Upper lobe of right lung (tissue), 1 donor: Measurements from ENCODE around the gene HINT3. TPM values are rescaled to one million over a fixed set of nuclear protein-coding genes. Genes with fewer than 3 reads are reported as not detected.

Source experiments
- ATAC-seq: fragments of 200-7000 bp; cut with Tn5 transposase; one replicate; pipeline ENCODE4 v1.9.1; 2020; ENCODE audit warnings: mild to moderate bottlenecking, moderate library complexity
- DNase-seq: peaks from one replicate; pipeline ENCODE4 v3.0.0-alpha.2; 2020
- H3K27ac ChIP-seq: fragments of 200-600 bp; one replicate; pipeline ENCODE4 v1.8.0; 2022
- H3K27me3 ChIP-seq: fragments of 200-600 bp; one replicate; pipeline ENCODE4 v1.8.0; 2022; ENCODE audit warnings: mild to moderate bottlenecking
- H3K36me3 ChIP-seq: fragments of 200-600 bp; one replicate; pipeline ENCODE4 v1.8.0; 2022
- H3K4me1 ChIP-seq: fragments of 200-600 bp; one replicate; pipeline ENCODE4 v1.8.0; 2022
- H3K4me3 ChIP-seq: fragments of 200-600 bp; one replicate; pipeline ENCODE4 v1.8.0; 2022; ENCODE audit warnings: mild to moderate bottlenecking
- H3K9me3 ChIP-seq: fragments of 200-600 bp; one replicate; pipeline ENCODE4 v1.8.0; 2022
- intact Hi-C: fragments of 100-400 bp; cut with DNase I; formaldehyde crosslinking; loops from one replicate; pipeline ENCODE4 v1.11.0; 2022
- total RNA-seq: library from RNA; stranded (reverse); fragmentation: NEBNext Ultra II Directional; extraction: Animal tissue kit (Norgen Biotek cat#: 25700); gene quantifications from one replicate; pipeline ENCODE4 v1.2.1, GENCODE V29; 2021
- TF ChIP-seq, protein P1 (sequence below): fragments of 200-600 bp; IDR thresholded peaks from one replicate; pipeline ENCODE4 v1.8.0; 2022; ENCODE audit warnings: antibody characterized with exemption
- donor health status: DM: no; HTN: yes; CAD: no; lungs with severe emphysema.

The HINT3 gene
- total RNA-seq, 1 donor from 2014 or later, result 27.9 TPM

DNA sequence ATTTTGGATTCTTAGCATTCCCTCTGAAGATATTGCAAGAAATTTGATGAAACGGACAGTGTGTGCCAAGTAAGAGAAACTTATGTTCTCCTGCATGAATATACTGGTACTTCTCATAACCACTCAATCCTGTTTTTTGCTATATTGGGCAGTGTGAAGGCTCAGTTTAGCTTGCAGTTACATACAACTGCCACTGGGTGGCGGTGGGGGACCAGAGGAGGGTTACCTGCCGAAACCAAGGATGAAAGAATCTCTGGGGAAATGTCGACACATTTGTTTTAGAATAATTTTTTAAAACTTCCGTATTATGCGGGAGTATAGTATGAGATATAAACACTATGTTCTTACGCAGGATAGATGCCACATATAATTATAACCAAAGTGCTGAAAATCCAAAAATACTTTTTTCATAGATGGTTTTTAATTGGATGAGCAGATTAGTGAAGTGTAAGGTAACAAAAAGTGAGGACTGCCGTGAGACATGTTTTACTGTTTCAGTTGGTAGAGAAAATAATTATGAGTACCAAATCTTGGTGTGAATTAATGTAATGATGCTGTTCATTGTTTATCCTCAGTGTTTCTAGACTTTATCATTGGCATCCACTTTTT is 39.5 kb downstream of the HINT3 start:
- intact Hi-C loops, result no loop called here
- Histone ChIP-seq H3K9me3 (no peaks in the 10 kb centered on the region), H3K27me3 (no peaks in the 10 kb centered on the region), H3K27ac (no peak overlapping the region), H3K4me1 (no peaks in the 10 kb centered on the region), H3K36me3 (peaks cover 29% of the 10 kb centered on the region), H3K4me3 (no peak overlapping the region)
- peak; percentile 75 for DNase-seq
- ATAC-seq, result peak; percentile 98
- TF ChIP-seq, protein P1, sequence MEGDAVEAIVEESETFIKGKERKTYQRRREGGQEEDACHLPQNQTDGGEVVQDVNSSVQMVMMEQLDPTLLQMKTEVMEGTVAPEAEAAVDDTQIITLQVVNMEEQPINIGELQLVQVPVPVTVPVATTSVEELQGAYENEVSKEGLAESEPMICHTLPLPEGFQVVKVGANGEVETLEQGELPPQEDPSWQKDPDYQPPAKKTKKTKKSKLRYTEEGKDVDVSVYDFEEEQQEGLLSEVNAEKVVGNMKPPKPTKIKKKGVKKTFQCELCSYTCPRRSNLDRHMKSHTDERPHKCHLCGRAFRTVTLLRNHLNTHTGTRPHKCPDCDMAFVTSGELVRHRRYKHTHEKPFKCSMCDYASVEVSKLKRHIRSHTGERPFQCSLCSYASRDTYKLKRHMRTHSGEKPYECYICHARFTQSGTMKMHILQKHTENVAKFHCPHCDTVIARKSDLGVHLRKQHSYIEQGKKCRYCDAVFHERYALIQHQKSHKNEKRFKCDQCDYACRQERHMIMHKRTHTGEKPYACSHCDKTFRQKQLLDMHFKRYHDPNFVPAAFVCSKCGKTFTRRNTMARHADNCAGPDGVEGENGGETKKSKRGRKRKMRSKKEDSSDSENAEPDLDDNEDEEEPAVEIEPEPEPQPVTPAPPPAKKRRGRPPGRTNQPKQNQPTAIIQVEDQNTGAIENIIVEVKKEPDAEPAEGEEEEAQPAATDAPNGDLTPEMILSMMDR, result peak; percentile 98

DNA sequence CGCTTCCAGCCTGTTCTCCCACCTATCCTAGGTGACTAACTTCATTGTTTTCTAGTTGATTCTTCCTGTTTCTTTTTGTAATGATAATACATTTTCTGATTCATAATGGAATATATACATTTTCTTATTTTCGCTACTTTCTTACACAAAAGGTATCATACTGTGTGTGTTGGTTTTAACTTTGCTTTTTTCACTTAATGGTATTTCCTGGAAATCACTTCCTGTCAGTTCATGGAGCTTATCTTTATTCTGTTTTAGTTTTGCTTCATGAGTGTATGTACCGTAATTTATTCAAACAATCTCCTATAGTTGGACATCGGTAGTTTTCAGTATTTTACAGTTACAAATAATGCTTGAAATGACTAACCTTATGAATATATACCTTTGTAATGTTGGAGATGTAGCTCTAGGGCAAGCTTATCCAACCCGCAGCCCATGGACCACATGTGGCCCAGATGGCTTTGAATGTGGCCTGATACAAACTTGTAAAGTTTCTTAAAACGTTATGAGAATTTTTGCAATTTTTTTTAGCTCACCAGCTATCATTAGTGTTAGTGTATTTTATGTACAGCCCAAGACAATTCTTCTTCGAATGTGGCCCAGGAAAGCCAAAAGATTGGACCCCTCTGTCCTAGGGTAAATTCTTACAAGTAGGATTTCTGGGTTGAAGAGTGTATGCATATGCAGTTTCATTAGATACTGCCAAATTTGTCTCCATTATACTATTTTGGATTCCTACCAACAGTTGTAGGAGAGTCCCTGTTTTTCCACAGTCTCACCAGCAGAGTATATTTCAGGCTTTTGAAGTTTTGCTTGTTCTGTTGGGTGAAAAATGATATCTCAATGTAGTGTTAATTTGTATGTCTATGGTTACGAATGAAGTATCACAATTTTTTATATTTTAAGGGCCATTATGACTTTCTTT is 46.4 kb downstream of the HINT3 start:
- Histone ChIP-seq H3K27ac (no peak overlapping the region), H3K9me3 (no peaks in the 10 kb centered on the region), H3K27me3 (no peaks in the 10 kb centered on the region), H3K4me3 (no peak overlapping the region), H3K4me1 (no peaks in the 10 kb centered on the region), H3K36me3 (peaks cover 44% of the 10 kb centered on the region)
- no peak for DNase-seq
- ATAC-seq, result no peak
- intact Hi-C loops, result no loop called here
- TF ChIP-seq, protein P1, result no peak

DNA sequence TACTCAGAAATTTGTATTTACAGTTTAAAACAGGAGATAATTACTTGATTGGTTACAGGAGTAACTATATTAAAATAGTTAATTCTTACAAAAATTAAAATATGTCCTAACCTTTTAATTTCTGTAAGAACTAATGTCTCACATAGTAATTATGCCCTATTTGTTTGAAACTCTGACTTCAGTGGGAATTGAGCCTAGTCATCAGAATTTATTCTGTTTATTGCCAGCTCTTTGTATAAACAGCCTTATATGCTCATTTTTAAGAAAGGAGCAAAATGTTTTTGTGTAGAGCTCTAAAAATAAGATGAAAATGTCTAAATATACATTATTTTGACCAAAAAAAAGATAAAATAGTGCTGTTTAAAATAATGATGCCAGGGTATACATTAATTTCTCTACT is 51.2 kb downstream of the HINT3 start:
- H3K27ac ChIP-seq, result no peak overlapping the region
- H3K4me3 ChIP-seq, result no peak overlapping the region
- H3K9me3 ChIP-seq, result no peaks in the 10 kb centered on the region
- peaks cover 55% of the 10 kb centered on the region for H3K36me3 ChIP-seq
- H3K4me1 ChIP-seq, result no peaks in the 10 kb centered on the region
- intact Hi-C loops, result no loop called here
- TF ChIP-seq, protein P1, result no peak
- ATAC-seq (no peak), DNase-seq (no peak)
- H3K27me3 ChIP-seq, result no peaks in the 10 kb centered on the region

- Histone ChIP-seq H3K9me3 (no peaks in the 10 kb centered on the region), H3K4me1 (no peaks in the 10 kb centered on the region), H3K4me3 (no peak overlapping the region), H3K36me3 (peaks cover 69% of the 10 kb centered on the region), H3K27me3 (no peaks in the 10 kb centered on the region), H3K27ac (no peak overlapping the region)
- no peak for DNase-seq
- ATAC-seq, result no peak
- TF ChIP-seq, protein P1, result no peak
- intact Hi-C loops, result no loop called here
Observed at GRCh38 chr6:126010040-126010439, 53.5 kb downstream of the HINT3 start.

- Histone ChIP-seq H3K4me1 (no peaks in the 10 kb centered on the region), H3K4me3 (no peak overlapping the region), H3K36me3 (peaks cover 84% of the 10 kb centered on the region), H3K27ac (no peak overlapping the region), H3K9me3 (no peaks in the 10 kb centered on the region), H3K27me3 (no peaks in the 10 kb centered on the region)
- ATAC-seq, result no peak
- intact Hi-C loops, result no loop called here
- TF ChIP-seq, protein P1, result no peak
- DNase-seq, result no peak
Observed at GRCh38 chr6:126015863-126016262, 59.3 kb downstream of the HINT3 start.
